ENCODE measurements around the gene SFT2D3. TPM values are rescaled to one million over a fixed set of nuclear protein-coding genes. Genes with fewer than 3 reads are reported as not detected.
A peak's percentile ranks its signal among the peaks of the same experiment; 100 is the strongest.

The SFT2D3 gene
- total RNA-seq, 1 experiment from 2014 or later = 12.2 TPM

- intact Hi-C loops (cut with micrococcal nuclease; ENCODE audit: unreplicated experiment) = loop anchor here (1.0 to 5.0 kb wide), 3 partner anchors 109 to 175 kb away; partner anchors contain the start of genes IWS1, POLR2D and WDR33
- H3K27ac Mint-ChIP-seq (ENCODE audit: unreplicated experiment) = peak overlapping the region; percentile 99
- POLR2A ChIA-PET = interaction anchor here (0.6 to 2.7 kb wide), 5 partner anchors 9 to 408 kb away, joined by 3 to 27 read pairs (median 4); partner anchors contain the start of genes ERCC3, IWS1 and WDR33
Measured at GRCh38 chr2:127701651-127702394, 526 bp downstream of the SFT2D3 start.

GRCh38 chr2:127702395-127703009, 1.2 kb downstream of the SFT2D3 start:
- intact Hi-C loops (cut with micrococcal nuclease; ENCODE audit: unreplicated experiment) = loop anchor here (2.0 to 5.0 kb wide), 2 partner anchors 156 to 175 kb away; partner anchors contain the start of genes IWS1 and POLR2D
- H3K4me1 ChIP-seq = peaks cover 10% of the 10 kb centered on the region
- peak overlapping the region; percentile 87 for H3K27ac Mint-ChIP-seq (ENCODE audit: unreplicated experiment)
- ChIA-PET POLR2A (interaction anchor here (0.6 to 2.7 kb wide), 4 partner anchors 9 to 409 kb away, joined by 3 to 27 read pairs (median 4); partner anchors contain the start of genes ERCC3 and IWS1), CTCF (interaction anchor here (1.5 kb wide), 1 partner anchor 111 kb away, joined by 5 read pairs; no protein-coding TSS in a partner anchor)
- no peaks in the 10 kb centered on the region for H3K27me3 ChIP-seq (replicated peaks; ENCODE audit: control insufficient read depth, insufficient read depth, low read length)
- H3K36me3 ChIP-seq (ENCODE audit: control insufficient read depth, insufficient read depth, low read length) = peaks cover 2% of the 10 kb centered on the region; the same call in 1 of the 2 replicates
- TF ChIP-seq CTCF (IDR thresholded peaks at IDR 0.05; ENCODE audit: insufficient read depth in 1 of 2, low read depth in 1 of 2, low read length in 1 of 2, severe bottlenecking in 1 of 2, unreplicated experiment in 1 of 2) = no peak
- H3K9me3 Mint-ChIP-seq (ENCODE audit: unreplicated experiment) = no peaks in the 10 kb centered on the region
- TSS peak; percentile 72 for BruUV-seq (replicated peaks)
- H3K36me3 Mint-ChIP-seq (ENCODE audit: insufficient read depth, unreplicated experiment) = peaks cover 67% of the 10 kb centered on the region
- no peak for DNase-seq
- no peaks in the 10 kb centered on the region for H3K9me3 ChIP-seq
- no peaks in the 10 kb centered on the region for H3K27me3 Mint-ChIP-seq (ENCODE audit: insufficient read depth, unreplicated experiment)
- H3K4me3 Mint-ChIP-seq (ENCODE audit: unreplicated experiment) = peak overlapping the region; percentile 98
- peaks cover 16% of the 10 kb centered on the region for H3K4me1 Mint-ChIP-seq (ENCODE audit: low read depth, unreplicated experiment)
- H3K4me3 ChIP-seq (ENCODE audit: low read depth, low read length) = peak overlapping the region; percentile 51

More at GRCh38 chr2:127701651-127702394, 526 bp downstream of the SFT2D3 start:
- peak; percentile 84 to 91 for DNase-seq
- peak overlapping the region; percentile 98 for H3K4me3 Mint-ChIP-seq (ENCODE audit: unreplicated experiment)
- Histone ChIP-seq H3K36me3 (ENCODE audit: control insufficient read depth, insufficient read depth, low read length) (peaks cover 2% of the 10 kb centered on the region; the same call in 1 of the 2 replicates), H3K9me3 (no peaks in the 10 kb centered on the region), H3K4me3 (ENCODE audit: low read depth, low read length) (peak overlapping the region; percentile 51), H3K4me1 (peaks cover 10% of the 10 kb centered on the region), H3K27me3 (replicated peaks; ENCODE audit: control insufficient read depth, insufficient read depth, low read length) (no peaks in the 10 kb centered on the region)
- no TSS peak for BruUV-seq (replicated peaks)
- H3K27me3 Mint-ChIP-seq (ENCODE audit: insufficient read depth, unreplicated experiment) = no peaks in the 10 kb centered on the region
- H3K4me1 Mint-ChIP-seq (ENCODE audit: low read depth, unreplicated experiment) = peaks cover 16% of the 10 kb centered on the region
- H3K36me3 Mint-ChIP-seq (ENCODE audit: insufficient read depth, unreplicated experiment) = peaks cover 66% of the 10 kb centered on the region
- no peak for TF ChIP-seq CTCF (IDR thresholded peaks at IDR 0.05; ENCODE audit: insufficient read depth in 1 of 2, low read depth in 1 of 2, low read length in 1 of 2, severe bottlenecking in 1 of 2, unreplicated experiment in 1 of 2)
- no peaks in the 10 kb centered on the region for H3K9me3 Mint-ChIP-seq (ENCODE audit: unreplicated experiment)
- CTCF ChIA-PET = interaction anchor here (1.5 to 1.8 kb wide), 2 partner anchors 19 to 110 kb away, joined by 4 to 5 read pairs; no protein-coding TSS in a partner anchor

GRCh38 chr2:127703282-127703681, 2.0 kb downstream of the SFT2D3 start:
- Mint-ChIP-seq H3K4me1 (ENCODE audit: low read depth, unreplicated experiment) (peaks cover 16% of the 10 kb centered on the region), H3K4me3 (ENCODE audit: unreplicated experiment) (no peak overlapping the region), H3K36me3 (ENCODE audit: insufficient read depth, unreplicated experiment) (peaks cover 70% of the 10 kb centered on the region), H3K27me3 (ENCODE audit: insufficient read depth, unreplicated experiment) (no peaks in the 10 kb centered on the region), H3K27ac (ENCODE audit: unreplicated experiment) (no peak overlapping the region), H3K9me3 (ENCODE audit: unreplicated experiment) (no peaks in the 10 kb centered on the region)
- no peak overlapping the region for H3K4me3 ChIP-seq (ENCODE audit: low read depth, low read length)
- ChIA-PET CTCF (no interaction called here), POLR2A (no interaction called here)
- intact Hi-C loops (cut with micrococcal nuclease; ENCODE audit: unreplicated experiment) = loop anchor here (2.0 to 5.0 kb wide), 2 partner anchors 156 to 176 kb away; partner anchors contain the start of genes IWS1 and POLR2D
- H3K27me3 ChIP-seq (replicated peaks; ENCODE audit: control insufficient read depth, insufficient read depth, low read length) = no peaks in the 10 kb centered on the region
- BruUV-seq (replicated peaks) = no TSS peak
- H3K4me1 ChIP-seq = peaks cover 10% of the 10 kb centered on the region
- no peaks in the 10 kb centered on the region for H3K9me3 ChIP-seq
- no peak for DNase-seq
- H3K36me3 ChIP-seq (ENCODE audit: control insufficient read depth, insufficient read depth, low read length) = peaks cover 5% of the 10 kb centered on the region
- TF ChIP-seq CTCF (IDR thresholded peaks at IDR 0.05; ENCODE audit: insufficient read depth in 1 of 2, low read depth in 1 of 2, low read length in 1 of 2, severe bottlenecking in 1 of 2, unreplicated experiment in 1 of 2) = no peak

Measured in Caco-2 (cell line).